VCaP (cell line): ENCODE measurements around the gene CFAP20.
A peak's percentile ranks its signal among the peaks of the same experiment; 100 is the strongest.

Source experiments
- H3K27ac ChIP-seq: fragments of 450-650 bp; 2 replicates; pipeline ENCODE4 v1.5.1; 2017
- TF ChIP-seq, protein P1 (sequence below): fragments of 450-650 bp; conservative IDR thresholded peaks from 2 replicates; pipeline ENCODE4 v1.5.1; 2017; ENCODE audit warnings: mild to moderate bottlenecking, moderate library complexity

Gene CFAP20

GRCh38 chr16:58125041-58125440, 4.1 kb downstream of the CFAP20 start:
- peak overlapping the region; percentile 79; the same call in 1 of the 2 replicates for H3K27ac ChIP-seq
- TF ChIP-seq, protein P1, sequence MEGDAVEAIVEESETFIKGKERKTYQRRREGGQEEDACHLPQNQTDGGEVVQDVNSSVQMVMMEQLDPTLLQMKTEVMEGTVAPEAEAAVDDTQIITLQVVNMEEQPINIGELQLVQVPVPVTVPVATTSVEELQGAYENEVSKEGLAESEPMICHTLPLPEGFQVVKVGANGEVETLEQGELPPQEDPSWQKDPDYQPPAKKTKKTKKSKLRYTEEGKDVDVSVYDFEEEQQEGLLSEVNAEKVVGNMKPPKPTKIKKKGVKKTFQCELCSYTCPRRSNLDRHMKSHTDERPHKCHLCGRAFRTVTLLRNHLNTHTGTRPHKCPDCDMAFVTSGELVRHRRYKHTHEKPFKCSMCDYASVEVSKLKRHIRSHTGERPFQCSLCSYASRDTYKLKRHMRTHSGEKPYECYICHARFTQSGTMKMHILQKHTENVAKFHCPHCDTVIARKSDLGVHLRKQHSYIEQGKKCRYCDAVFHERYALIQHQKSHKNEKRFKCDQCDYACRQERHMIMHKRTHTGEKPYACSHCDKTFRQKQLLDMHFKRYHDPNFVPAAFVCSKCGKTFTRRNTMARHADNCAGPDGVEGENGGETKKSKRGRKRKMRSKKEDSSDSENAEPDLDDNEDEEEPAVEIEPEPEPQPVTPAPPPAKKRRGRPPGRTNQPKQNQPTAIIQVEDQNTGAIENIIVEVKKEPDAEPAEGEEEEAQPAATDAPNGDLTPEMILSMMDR = no peak

- TF ChIP-seq, protein P1 = no peak
Measured at GRCh38 chr16:58124601-58124915, 4.6 kb downstream of the CFAP20 start.

DNA sequence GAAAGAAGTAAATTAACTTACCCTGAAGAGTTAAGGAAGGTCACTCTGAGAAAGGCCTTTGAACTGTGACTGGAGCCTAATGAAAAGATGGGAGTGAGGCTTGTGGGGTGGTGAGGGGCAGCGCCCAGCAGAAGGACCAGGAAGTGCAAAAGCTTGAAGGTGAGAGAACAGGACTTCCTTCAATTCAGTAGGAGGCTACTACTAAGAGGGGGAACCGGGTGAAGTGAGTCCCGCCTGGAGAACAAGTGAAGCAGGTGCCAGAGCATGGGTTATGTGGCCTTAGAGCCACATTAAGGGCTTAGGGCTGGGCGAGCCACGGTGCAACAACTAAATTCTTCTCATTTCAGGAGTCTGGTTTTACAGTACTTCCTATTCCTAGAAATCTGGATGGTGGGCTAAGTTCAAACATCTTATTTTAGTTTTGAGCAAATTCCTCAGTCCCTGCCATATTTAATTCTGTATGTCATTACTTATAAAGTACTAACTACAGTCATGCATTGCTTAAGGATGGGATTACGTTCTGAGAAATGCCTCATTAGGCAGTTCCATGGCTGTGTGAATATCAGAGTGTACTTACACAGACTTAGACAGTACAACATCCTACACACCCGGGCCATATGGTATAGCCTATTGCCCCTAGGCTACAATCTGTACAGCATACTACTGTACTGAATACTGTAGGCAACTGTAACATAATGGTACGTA, 5.1 kb downstream of the CFAP20 start:
- TF ChIP-seq, protein P1 = no peak
- peak overlapping the region; percentile 7; the same call in 1 of the 2 replicates for H3K27ac ChIP-seq

More at GRCh38 chr16:58124601-58124915, 4.6 kb downstream of the CFAP20 start:
- no peak overlapping the region for H3K27ac ChIP-seq

- H3K27ac ChIP-seq = peak overlapping the region; percentile 46
- TF ChIP-seq, protein P1 = no peak
Measured at GRCh38 chr16:58121132-58121531, 8.0 kb downstream of the CFAP20 start.

- TF ChIP-seq, protein P1 = no peak
- H3K27ac ChIP-seq = peak overlapping the region; percentile 46
Measured at GRCh38 chr16:58120234-58120633, 8.9 kb downstream of the CFAP20 start.

DNA sequence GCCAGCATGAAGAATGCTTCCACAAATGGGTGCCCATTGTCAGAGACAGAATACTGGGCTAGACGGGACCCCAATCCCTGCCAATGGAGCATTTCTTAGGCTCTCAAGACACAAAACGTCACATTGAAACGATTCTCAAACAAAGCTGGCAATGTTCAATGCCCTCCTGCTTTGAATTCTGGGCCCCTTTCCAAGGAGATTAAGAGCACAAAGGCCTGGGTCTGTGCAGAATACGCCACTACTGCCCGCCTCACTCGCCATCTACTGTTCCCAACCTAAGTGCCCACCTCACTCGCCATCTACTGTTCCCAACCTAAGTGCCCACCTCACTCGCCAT, 9.7 kb downstream of the CFAP20 start:
- peak overlapping the region; percentile 18; the same call in 1 of the 2 replicates for H3K27ac ChIP-seq
- TF ChIP-seq, protein P1 = no peak

DNA sequence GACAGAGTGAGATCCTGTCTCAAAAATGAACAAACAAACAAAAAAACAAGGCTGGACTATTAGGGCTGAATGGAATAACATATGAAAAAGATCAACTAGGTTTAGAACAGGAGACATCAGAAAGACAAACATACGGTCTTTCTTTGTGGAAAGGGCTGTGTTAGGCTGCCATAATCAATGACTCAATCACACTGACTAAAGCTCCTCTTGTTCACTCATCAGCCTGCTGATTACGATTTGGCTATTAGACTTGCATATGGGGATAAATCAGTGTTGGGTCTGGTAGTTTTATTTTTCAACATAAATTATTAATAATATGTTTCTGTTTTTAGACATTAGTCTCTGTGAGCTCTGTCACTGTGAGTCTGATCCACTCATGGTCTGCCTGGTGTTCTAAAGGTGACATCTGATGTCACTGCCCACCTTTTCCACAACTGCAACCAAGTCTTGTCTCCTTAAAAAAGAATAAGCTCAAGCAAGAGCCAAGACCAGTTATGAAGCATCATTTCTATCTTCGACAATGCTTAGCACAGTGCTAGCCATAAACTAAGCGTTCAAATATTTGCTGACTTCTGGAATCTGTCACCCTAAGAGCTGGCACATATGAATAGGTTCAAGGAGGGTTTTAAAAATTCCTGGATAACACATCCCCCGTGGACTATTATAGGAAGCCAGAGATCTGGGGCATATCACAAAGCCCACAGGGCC, 10.2 kb downstream of the CFAP20 start:
- peak overlapping the region; percentile 18; the same call in 1 of the 2 replicates for H3K27ac ChIP-seq
- TF ChIP-seq, protein P1 = no peak
